ENCODE results near the gene KCNK16. TPM values are rescaled to one million over a fixed set of nuclear protein-coding genes. Genes with fewer than 3 reads are reported as not detected.
A peak's percentile ranks its signal among the peaks of the same experiment; 100 is the strongest.

KCNK16 gene
- total RNA-seq, 4 donors from 2014 or later, result not detected

DNA sequence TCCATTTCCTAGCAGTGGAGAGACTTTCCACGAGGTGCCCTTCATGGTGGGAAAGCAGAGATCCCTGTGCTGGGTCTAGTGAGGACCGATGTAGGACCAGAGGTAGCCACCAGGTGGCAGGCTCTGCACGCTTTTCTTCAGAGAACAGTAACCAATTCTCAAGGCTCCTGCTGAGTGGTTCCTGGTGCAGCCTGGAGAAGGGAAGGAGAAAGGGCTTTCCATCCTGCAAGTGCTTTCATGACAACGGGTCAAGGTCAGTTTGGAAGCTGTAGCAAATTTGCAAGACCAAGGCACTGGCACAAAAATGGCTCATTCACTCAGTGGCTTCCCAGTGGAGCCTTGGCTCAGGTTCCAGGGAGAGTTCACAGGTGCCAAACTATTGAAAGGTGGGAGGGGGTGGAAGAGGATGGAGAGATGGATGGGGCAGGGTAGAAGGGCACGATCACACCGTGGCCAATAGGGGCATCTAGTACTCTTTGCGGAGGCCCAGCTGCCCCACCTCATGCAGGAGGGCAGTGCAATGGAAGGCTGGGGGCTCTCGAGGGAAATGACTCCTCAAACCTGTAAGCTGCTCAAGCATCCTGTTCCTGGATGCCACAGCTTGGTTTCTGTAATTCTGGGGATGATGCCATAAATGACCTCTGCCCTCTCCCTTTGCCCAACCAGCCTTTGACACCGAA is 25.5 kb upstream of the KCNK16 start:
- Histone ChIP-seq H3K4me3 (no peak overlapping the region), H3K27me3 (no peaks in the 10 kb centered on the region), H3K4me1 (no peaks in the 10 kb centered on the region), H3K36me3 (no peaks in the 10 kb centered on the region), H3K27ac (no peak overlapping the region), H3K9me3 (no peaks in the 10 kb centered on the region)
- peak; percentile 45 to 68 for DNase-seq
- intact Hi-C loops (cut with DNase I; ENCODE audit: low total_unique reads), result no loop called here
- TF ChIP-seq POLR2A (IDR thresholded peaks at IDR 0.05), result no peak
- TF ChIP-seq, protein P1, sequence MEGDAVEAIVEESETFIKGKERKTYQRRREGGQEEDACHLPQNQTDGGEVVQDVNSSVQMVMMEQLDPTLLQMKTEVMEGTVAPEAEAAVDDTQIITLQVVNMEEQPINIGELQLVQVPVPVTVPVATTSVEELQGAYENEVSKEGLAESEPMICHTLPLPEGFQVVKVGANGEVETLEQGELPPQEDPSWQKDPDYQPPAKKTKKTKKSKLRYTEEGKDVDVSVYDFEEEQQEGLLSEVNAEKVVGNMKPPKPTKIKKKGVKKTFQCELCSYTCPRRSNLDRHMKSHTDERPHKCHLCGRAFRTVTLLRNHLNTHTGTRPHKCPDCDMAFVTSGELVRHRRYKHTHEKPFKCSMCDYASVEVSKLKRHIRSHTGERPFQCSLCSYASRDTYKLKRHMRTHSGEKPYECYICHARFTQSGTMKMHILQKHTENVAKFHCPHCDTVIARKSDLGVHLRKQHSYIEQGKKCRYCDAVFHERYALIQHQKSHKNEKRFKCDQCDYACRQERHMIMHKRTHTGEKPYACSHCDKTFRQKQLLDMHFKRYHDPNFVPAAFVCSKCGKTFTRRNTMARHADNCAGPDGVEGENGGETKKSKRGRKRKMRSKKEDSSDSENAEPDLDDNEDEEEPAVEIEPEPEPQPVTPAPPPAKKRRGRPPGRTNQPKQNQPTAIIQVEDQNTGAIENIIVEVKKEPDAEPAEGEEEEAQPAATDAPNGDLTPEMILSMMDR (IDR thresholded peaks at IDR 0.05), result peak; percentile 71 to 76 (median 71)

DNA sequence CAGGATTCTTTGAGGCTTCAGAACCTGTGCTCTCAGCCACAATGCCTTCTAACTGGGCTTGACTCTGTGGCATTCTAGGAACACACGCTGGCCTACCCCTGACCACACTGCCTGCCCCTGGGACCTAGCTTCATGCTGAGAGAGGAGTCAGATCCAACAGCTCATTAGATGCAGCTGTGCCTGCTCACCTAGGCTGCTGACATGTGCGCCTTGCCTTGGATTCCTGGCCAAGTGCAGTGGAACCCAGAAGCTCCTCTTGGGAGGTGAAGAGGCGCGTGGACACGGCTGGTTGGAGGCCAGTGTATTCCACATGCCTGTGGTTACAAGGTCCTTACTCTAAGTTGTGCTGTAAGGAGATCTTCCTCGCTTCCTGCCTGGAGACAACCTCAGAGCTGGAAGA is 24.7 kb upstream of the KCNK16 start:
- H3K36me3 ChIP-seq, result no peaks in the 10 kb centered on the region
- intact Hi-C loops (cut with DNase I; ENCODE audit: low total_unique reads), result no loop called here
- no peaks in the 10 kb centered on the region for H3K4me1 ChIP-seq
- TF ChIP-seq, protein P1 (IDR thresholded peaks at IDR 0.05), result no peak
- no peak for TF ChIP-seq POLR2A (IDR thresholded peaks at IDR 0.05)
- H3K27ac ChIP-seq, result no peak overlapping the region
- no peaks in the 10 kb centered on the region for H3K9me3 ChIP-seq
- no peak overlapping the region for H3K4me3 ChIP-seq
- DNase-seq, result no peak
- no peaks in the 10 kb centered on the region for H3K27me3 ChIP-seq

DNA sequence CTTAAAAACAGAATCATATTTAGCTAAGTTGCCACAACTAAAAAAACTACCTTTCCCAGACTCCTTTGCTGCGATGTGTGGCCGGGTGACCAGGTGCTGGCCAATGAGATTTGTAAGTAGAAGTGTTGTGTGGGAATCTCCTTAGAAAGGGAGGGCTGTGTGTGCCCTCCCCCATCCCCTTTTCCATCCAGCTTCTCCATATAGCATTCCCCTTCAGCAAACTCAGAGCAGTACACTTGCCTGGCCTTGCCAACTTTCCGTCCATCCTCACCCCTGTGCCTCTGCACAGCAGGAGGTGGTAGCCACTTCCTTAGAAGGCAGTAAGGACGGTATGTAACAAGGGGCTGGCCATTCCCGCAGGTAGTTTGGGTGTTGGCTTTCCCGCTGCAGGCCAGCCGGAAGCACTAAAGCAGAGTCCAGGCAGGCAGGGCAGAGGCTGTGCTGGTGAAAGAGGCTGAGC is 22.3 kb upstream of the KCNK16 start:
- H3K27ac ChIP-seq, result no peak overlapping the region
- TF ChIP-seq POLR2A (IDR thresholded peaks at IDR 0.05), result no peak
- TF ChIP-seq, protein P1 (IDR thresholded peaks at IDR 0.05), result no peak
- no peaks in the 10 kb centered on the region for H3K4me1 ChIP-seq
- DNase-seq, result no peak
- H3K36me3 ChIP-seq, result no peaks in the 10 kb centered on the region
- no peak overlapping the region for H3K4me3 ChIP-seq
- H3K27me3 ChIP-seq, result no peaks in the 10 kb centered on the region
- intact Hi-C loops (cut with DNase I; ENCODE audit: low total_unique reads), result no loop called here
- no peaks in the 10 kb centered on the region for H3K9me3 ChIP-seq

DNA sequence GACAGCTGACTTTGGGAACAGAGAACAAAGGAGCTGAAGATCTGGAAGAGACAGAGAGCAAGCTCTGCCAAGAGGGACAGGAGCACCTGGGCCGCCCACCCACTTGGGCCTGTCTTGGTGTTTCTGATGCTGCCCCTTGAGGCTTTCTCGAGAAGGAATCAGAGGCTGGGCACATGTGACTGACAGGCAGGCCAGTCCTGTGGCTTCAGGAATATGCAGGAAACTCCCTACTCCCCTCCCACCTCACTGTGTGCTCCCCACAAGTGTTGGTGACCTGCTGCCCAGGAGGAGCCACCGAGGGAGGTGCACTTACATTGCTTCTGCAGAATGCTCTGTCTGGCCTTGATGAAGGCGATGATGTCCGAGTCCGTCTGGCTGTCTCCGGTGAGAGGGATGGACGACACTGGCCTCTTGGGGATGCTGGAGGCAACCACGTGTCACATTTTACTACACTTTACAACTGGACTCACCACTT is 20.9 kb upstream of the KCNK16 start:
- no peak for DNase-seq
- no peaks in the 10 kb centered on the region for H3K36me3 ChIP-seq
- H3K27ac ChIP-seq, result no peak overlapping the region
- TF ChIP-seq, protein P1 (IDR thresholded peaks at IDR 0.05), result no peak
- TF ChIP-seq POLR2A (IDR thresholded peaks at IDR 0.05), result no peak
- intact Hi-C loops (cut with DNase I; ENCODE audit: low total_unique reads), result no loop called here
- no peak overlapping the region for H3K4me3 ChIP-seq
- no peaks in the 10 kb centered on the region for H3K4me1 ChIP-seq
- no peaks in the 10 kb centered on the region for H3K9me3 ChIP-seq
- H3K27me3 ChIP-seq, result no peaks in the 10 kb centered on the region

DNA sequence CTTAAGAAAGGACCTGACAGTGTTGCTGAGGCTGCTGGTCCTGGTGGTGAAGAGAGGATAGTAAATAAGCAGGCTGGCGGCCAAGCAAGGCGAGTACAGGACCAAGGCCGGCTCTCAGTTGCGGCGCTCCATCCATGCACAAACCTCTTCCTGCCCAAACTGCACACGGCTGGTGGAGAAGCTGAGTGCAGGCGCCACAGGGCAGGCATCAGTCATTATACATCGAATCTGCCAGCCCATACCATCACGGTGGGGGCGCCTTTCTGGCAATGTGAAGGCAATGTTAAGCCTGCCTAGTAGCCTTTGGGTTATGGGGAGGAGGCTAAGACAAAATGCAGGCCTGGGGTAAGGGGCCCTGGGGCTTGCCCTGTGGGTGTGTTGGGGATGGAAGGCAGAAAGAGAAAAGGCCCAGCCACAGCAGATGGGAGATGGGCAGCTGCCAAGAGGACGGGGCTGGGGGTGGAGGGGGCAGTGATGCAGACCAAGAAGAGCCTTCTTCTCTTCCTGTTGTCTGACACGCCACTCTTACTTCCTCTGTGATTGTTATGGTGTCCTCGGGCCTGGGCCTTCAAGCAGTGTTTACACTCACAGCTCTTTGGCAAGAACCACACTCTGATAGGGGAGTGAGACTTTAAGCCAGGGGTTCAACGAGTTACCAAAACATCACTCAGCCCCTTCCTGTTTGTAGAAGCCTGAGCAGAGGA is 20.3 kb upstream of the KCNK16 start:
- intact Hi-C loops (cut with DNase I; ENCODE audit: low total_unique reads), result no loop called here
- Histone ChIP-seq H3K36me3 (no peaks in the 10 kb centered on the region), H3K27me3 (no peaks in the 10 kb centered on the region), H3K4me3 (no peak overlapping the region), H3K27ac (no peak overlapping the region), H3K4me1 (no peaks in the 10 kb centered on the region), H3K9me3 (no peaks in the 10 kb centered on the region)
- TF ChIP-seq, protein P1 (IDR thresholded peaks at IDR 0.05), result no peak
- TF ChIP-seq POLR2A (IDR thresholded peaks at IDR 0.05), result no peak
- no peak for DNase-seq
